ENCODE data around the gene AJUBA.

AJUBA gene

DNA sequence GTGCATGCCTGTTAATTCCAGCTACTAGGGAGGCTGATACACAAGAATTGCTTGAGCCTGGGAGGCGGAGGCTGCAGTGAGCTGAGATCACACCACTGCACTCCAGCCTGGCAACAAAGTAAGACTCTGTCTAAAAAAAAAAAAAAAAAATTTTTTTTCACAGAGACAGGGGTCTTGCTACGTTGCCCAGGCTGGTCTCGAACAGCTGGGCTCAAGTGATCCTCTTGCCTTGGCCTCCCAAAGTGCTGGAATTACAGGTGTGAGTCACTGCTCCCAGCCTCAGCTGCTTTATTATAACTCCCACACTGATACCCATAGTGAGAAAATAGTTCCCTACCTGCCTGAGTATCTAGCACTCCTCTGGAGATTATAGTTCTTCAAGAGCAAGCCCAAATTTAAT, 36.7 kb downstream of the AJUBA start:
- Histone ChIP-seq H3K4me1 (ENCODE audit: insufficient read depth, low read length, poor library complexity, severe bottlenecking) (no peaks in the 10 kb centered on the region), H3K36me3 (ENCODE audit: insufficient read depth, low read length) (peaks cover 16% of the 10 kb centered on the region; the same call in 1 of the 2 replicates), H3K4me2 (ENCODE audit: low read depth, low read length, poor library complexity, severe bottlenecking) (no peak overlapping the region), H3F3A (ENCODE audit: low read depth) (no peaks in the 10 kb centered on the region), H4K20me1 (ENCODE audit: insufficient read depth, low read length, poor library complexity, severe bottlenecking) (no peaks in the 10 kb centered on the region), H3K27me3 (ENCODE audit: insufficient read depth, low read length, poor library complexity, severe bottlenecking) (no peaks in the 10 kb centered on the region), H3K9me3 (ENCODE audit: insufficient read depth, low read depth, low read length) (no peaks in the 10 kb centered on the region), H3K9me2 (replicated peaks; ENCODE audit: low read depth, low read length) (no peaks in the 10 kb centered on the region), H3K9ac (ENCODE audit: low read depth, low read length, poor library complexity, severe bottlenecking) (no peak overlapping the region), H3K4me3 (ENCODE audit: low read length, poor library complexity, severe bottlenecking) (no peak overlapping the region), H2AFZ (ENCODE audit: low read length) (no peak overlapping the region), H3K79me2 (ENCODE audit: insufficient read depth, low read length) (no peaks in the 10 kb centered on the region)
- TF ChIP-seq CTCF (conservative IDR thresholded peaks at IDR 0.05; ENCODE audit: low read length) (no peak), EZH2phosphoT487 (IDR thresholded peaks at IDR 0.05; ENCODE audit: borderline replicate concordance) (no peak)

- Histone ChIP-seq H3K4me2 (ENCODE audit: low read depth, low read length, poor library complexity, severe bottlenecking) (no peak overlapping the region), H3K9me2 (replicated peaks; ENCODE audit: low read depth, low read length) (no peaks in the 10 kb centered on the region), H4K20me1 (ENCODE audit: insufficient read depth, low read length, poor library complexity, severe bottlenecking) (no peaks in the 10 kb centered on the region), H3F3A (ENCODE audit: low read depth) (no peaks in the 10 kb centered on the region), H3K79me2 (ENCODE audit: insufficient read depth, low read length) (no peaks in the 10 kb centered on the region), H3K36me3 (ENCODE audit: insufficient read depth, low read length) (no peaks in the 10 kb centered on the region), H3K27me3 (ENCODE audit: insufficient read depth, low read length, poor library complexity, severe bottlenecking) (no peaks in the 10 kb centered on the region), H2AFZ (ENCODE audit: low read length) (no peak overlapping the region), H3K4me3 (ENCODE audit: low read length, poor library complexity, severe bottlenecking) (no peak overlapping the region), H3K4me1 (ENCODE audit: insufficient read depth, low read length, poor library complexity, severe bottlenecking) (no peaks in the 10 kb centered on the region), H3K9me3 (ENCODE audit: insufficient read depth, low read depth, low read length) (no peaks in the 10 kb centered on the region), H3K9ac (ENCODE audit: low read depth, low read length, poor library complexity, severe bottlenecking) (no peak overlapping the region)
- TF ChIP-seq EZH2phosphoT487 (IDR thresholded peaks at IDR 0.05; ENCODE audit: borderline replicate concordance), result no peak
- no peak for TF ChIP-seq CTCF (conservative IDR thresholded peaks at IDR 0.05; ENCODE audit: low read length)
Observed at GRCh38 chr14:22939684-22940083, 42.7 kb downstream of the AJUBA start.

- no peaks in the 10 kb centered on the region for H4K20me1 ChIP-seq (ENCODE audit: insufficient read depth, low read length, poor library complexity, severe bottlenecking)
- H3K36me3 ChIP-seq (ENCODE audit: insufficient read depth, low read length), result no peaks in the 10 kb centered on the region
- H3K4me2 ChIP-seq (ENCODE audit: low read depth, low read length, poor library complexity, severe bottlenecking), result no peak overlapping the region
- H3K9me3 ChIP-seq (ENCODE audit: insufficient read depth, low read depth, low read length), result no peaks in the 10 kb centered on the region
- H3K79me2 ChIP-seq (ENCODE audit: insufficient read depth, low read length), result no peaks in the 10 kb centered on the region
- no peaks in the 10 kb centered on the region for H3F3A ChIP-seq (ENCODE audit: low read depth)
- no peaks in the 10 kb centered on the region for H3K27me3 ChIP-seq (ENCODE audit: insufficient read depth, low read length, poor library complexity, severe bottlenecking)
- no peaks in the 10 kb centered on the region for H3K4me1 ChIP-seq (ENCODE audit: insufficient read depth, low read length, poor library complexity, severe bottlenecking)
- H3K4me3 ChIP-seq (ENCODE audit: low read length, poor library complexity, severe bottlenecking), result no peak overlapping the region
- no peak overlapping the region for H3K9ac ChIP-seq (ENCODE audit: low read depth, low read length, poor library complexity, severe bottlenecking)
- no peak overlapping the region for H2AFZ ChIP-seq (ENCODE audit: low read length)
- no peak for TF ChIP-seq CTCF (conservative IDR thresholded peaks at IDR 0.05; ENCODE audit: low read length)
- H3K9me2 ChIP-seq (replicated peaks; ENCODE audit: low read depth, low read length), result no peaks in the 10 kb centered on the region
Observed at GRCh38 chr14:22935156-22935555, 47.2 kb downstream of the AJUBA start.
